HG02938 (cell line): ENCODE results near the gene AP3D1.

Experiments
- ATAC-seq: cut with Tn5 transposase; IDR thresholded peaks from one replicate; pipeline ENCODE4 v1.9.1; 2021; ENCODE audit warnings: mild to moderate bottlenecking, moderate library complexity; ENCODE audit not compliant: unreplicated experiment

The AP3D1 gene

DNA sequence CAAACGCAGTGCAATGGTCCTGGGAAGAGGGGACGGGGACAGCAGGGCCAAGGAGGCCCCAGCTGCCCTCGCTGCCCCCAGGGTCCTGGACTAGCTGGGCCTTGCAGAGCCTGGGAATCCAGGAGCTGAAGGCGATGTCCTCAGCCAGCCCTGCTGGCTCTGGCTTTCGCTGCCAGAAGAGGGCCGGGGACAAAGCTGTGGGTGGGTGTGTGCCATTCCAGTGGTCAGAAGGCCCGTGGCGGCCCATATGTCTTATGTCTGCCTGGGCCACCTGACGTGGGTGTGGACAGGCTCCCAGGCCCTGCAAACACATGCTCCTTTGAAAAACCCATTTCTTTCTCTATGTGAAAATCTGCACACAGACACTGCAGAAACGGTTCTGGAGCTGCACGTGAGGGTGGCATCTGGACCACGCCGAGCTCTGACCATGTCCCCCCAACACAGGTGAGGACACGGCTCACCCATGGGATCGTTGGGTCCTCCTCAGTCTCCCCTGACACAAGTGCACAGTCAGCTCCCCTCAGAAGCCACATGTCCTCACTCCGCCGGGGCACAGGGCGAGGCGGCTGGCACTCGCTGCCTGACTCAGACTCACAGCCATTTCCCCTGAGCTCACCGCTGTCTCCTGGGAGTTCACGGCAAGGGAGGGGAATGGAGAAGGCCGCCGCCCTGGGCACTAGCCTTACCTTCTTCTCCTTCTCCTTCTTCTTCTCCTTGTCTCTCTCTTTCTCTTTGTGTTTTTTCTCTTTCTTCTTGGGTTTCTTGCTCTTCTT, 37.7 kb downstream of the AP3D1 start:
- ATAC-seq = no peak

- no peak for ATAC-seq
Measured at GRCh38 chr19:2112516-2113320, 38.6 kb downstream of the AP3D1 start.

- no peak for ATAC-seq
Measured at GRCh38 chr19:2111886-2112285, 39.5 kb downstream of the AP3D1 start.

DNA sequence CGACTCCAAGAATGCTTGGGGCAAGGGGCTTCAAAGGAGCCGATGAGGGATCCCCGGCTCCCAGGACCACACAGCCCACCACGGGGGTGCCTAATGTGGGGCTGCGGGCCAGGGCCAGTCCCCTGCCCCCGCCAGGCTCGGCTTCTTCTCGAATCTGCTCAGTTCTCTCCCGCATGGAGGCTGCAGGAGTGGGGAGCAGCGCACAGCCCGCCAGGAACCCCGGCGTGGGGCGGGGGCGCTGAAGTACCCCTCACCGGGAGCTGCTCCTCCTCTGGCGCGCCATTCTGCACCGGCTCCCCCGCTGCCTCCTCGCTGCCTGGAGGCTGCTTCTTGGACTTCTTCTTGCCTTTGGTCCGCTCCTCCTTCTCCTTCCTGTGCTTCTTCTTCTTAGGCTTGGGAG, 39.9 kb downstream of the AP3D1 start:
- ATAC-seq = no peak

GRCh38 chr19:2110822-2111221, 40.5 kb downstream of the AP3D1 start:
- no peak for ATAC-seq

DNA sequence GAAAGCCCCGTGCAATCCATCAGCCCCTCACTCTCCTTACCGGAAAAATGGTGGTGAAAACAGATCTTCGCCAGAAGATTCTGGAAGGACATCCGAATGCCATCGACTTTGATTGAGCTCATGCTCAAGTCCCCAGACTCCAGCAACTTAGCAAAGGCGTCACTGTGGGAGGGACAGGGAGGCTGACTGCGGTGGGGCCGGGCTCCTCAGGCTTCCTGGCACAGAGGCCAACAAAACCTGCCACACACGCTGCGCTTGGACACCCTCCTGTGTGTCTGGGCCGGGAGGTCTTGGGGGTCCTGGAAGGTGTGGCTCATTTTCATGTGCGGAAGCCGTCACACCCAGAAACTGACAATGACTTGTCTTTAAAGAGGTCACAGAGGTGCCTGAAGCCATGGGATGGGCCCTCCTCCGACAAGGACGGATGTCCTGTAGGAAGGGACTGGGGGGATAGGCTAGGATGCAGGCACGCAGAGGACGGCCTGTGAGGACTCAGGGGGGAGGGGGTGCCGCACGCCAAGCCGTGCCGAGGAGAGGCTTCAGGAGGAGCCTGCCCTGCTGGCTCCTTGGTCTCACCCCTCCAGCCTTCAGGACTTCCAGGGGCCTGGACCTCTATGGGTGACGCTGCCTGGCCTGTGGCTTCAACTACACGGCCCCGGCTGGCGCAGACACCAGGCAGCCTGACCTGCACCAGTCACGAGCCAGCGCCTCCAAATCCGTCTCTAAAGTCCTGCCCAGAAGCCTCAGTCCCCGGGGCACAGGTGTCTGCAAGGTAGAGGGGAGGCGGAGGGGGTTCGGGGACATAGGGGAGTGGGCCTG, 42.1 kb downstream of the AP3D1 start:
- no peak for ATAC-seq

GRCh38 chr19:2108251-2109016, 42.9 kb downstream of the AP3D1 start:
- no peak for ATAC-seq

DNA sequence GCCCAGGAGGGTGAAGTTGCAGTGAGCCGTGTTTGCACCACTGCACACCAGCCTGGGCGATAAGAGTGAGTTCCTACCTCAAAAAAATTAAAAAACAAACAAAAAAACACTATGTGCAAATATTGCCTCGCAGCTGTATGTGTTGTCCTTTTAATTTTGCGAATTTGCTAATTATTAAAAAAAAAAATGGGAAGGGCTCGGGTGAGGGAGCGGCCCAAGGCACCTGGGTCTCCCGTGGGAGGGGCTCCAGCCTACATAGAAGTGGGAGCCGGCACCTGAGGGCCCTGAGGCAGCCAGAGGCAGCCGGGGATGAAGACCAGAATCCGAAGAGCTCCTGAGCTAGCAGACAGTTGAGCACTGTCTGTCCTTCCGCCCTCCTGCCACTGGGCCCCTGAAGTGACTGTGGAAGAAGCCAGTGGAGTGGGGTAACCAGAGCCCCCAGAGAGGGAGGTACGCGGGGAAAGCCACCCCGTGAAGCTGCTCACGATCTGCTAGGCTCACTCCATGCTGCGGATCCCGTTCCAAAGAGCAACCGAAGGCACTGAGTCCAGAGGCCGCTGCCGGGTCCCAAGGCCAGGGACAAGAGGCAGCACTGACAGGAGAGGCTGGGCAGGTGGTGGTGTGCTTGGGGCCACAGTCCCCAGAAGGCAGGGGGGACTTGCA, 48.2 kb downstream of the AP3D1 start:
- ATAC-seq = no peak

DNA sequence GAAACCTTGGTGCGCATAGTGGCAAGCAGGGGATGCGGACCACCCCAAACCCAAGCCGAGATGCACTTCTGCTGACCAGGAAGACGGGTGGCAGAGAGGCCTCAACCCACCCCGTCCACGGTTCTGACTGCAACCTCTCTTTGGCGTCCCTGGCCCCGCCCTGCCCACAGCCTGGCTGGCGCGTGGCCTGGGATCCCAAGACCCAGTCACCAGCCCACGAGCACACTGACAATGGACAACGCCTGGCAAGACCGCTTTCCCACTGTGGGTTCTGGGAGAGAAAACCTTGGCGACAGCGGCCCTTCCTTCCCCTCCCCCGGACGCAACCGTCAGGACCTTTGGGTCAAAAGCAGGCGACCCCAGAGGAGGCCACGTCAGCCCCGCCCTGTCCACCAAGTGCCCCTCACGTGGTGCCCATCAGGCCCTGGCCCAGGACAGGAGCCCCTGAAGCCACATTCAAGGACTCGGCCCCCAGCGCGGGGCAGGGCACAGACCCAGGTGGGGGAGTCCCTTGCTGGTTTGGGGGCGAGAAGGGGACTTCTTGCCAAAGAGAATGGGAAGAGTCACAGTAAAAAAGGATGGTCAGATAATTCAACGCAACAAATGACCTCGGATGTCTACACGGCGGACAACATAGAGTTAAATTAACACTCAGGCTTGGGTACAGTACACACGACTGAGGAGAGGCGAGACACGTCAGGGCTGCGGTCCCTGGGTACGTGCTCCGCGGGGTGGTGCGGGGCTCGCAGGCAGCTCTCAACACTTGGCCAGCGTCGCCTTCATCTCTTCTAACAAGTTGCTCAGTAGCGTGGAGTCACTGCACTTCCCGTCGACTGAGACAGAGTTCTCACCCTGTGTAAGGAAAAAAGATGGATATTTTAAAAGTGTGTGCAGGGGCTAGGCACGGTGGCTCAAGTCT, 49.7 kb downstream of the AP3D1 start:
- no peak for ATAC-seq

DNA sequence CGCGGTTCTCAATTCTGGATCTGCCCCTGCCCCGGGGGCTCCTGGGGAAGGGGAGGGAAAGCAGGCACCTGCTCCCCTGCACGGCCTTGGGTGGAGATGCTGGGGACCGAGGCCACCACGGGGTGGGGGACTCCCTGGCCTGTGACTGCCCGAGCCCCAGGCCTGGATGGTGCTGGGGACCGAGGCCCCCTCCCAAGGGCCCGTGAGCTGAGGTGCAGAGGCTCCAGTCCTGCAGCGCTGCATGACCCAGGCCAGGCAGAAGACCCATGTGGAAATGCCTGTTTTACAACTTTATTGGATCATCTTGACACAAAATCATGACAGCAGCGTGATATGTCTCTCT, 50.7 kb downstream of the AP3D1 start:
- ATAC-seq = no peak

DNA sequence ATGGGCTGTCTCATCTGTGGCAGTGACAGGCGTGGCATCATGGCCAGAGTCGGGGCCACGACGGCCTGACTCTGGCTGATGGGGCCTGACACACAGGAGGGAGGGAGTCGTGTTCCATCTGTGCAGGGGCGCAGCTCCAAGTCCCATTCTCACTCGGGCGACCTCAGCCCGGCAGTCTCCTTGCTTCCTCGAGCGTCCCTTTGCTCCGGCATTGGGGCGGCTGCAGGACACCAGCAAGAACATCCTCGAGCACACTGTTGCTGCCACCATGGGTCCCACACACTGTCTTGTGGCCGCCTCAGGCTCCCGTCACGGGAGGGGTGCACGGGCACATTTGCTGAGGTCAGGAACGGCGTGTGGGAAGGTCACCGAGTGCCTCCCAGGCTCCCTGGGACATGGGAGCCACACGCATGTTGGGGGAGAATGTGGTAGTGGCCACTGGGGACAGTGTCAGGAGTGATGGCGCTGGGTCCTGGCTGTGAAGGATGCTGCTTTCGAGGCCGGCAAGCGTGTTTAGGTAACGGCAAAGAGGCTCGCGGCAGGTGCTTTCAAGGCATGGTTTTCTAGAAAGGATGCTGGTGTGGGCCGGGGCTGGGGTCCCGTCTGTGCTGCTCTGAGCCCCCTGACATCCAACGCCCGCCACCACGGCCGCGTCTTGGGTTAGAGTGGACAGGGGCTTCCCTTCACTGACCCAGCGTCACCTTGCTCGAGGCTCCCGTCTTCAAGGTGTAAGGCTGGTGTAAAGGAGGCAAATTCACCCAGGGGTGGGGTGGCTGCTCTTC, 51.2 kb downstream of the AP3D1 start:
- ATAC-seq = no peak

- ATAC-seq = no peak
Measured at GRCh38 chr19:2099054-2099501, 52.3 kb downstream of the AP3D1 start.

DNA sequence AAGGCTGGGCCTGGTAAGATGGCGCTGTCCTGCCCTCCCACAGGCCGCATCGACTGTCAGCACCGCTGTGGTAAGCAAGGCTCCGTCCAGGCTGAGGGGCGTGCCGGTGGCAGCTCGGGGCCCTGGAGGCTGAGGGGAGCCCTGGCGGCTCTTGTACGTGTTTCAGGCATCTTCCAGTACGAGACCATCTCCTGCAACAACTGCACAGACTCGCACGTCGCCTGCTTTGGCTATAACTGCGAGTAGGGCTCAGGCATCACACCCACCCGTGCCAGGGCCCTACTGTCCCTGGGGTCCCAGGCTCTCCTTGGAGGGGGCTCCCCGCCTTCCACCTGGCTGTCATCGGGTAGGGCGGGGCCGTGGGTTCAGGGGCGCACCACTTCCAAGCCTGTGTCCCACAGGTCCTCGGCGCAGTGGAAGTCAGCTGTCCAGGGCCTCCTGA, 53.5 kb downstream of the AP3D1 start:
- ATAC-seq = no peak

- ATAC-seq = peak; percentile 7
Measured at GRCh38 chr19:2097203-2097885, 54.0 kb downstream of the AP3D1 start.

DNA sequence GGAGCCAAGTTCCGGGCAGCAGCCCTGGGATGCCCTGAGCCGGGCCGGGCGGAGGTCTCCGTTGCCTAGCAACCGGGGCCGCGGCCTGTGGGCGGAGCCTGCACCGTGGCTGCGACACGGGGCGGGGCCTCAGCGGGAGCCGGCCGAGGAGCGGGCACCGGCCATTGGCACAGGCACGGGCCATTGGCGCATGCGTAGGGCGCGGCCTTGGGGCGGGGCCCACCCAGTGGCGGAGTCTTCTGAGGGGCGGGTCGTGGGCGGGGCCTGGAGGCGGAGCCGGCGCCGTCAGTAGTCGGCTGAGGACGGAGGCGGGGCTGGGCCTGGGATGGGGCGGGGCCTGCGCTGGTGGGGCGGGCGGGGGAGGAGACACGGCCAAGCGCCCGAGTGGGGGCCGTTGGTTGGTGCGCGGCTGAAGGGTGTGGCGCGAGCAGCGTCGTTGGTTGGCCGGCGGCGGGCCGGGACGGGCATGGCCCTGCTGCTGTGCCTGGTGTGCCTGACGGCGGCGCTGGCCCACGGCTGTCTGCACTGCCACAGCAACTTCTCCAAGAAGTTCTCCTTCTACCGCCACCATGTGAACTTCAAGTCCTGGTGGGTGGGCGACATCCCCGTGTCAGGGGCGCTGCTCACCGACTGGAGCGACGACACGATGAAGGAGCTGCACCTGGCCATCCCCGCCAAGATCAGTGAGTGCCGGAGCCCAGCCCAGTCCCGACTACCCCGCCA, 54.7 kb downstream of the AP3D1 start, which contains the start of gene IZUMO4:
Gene IZUMO4 (plus strand): TSS at position 436 of the 723 bp plus-strand sequence. CDS start 31 bp downstream, at position 467.
- ATAC-seq = peak; percentile 41

GRCh38 chr19:2096034-2096479, 55.3 kb downstream of the AP3D1 start, which contains the start of gene MOB3A:
TSS of gene MOB3A (minus strand) at chr19:2096326. CDS start at chr19:2078560, 17,766 bp downstream.
- peak; percentile 34 for ATAC-seq
